ENCODE data around the gene TGM2.

The TGM2 gene

GRCh38 chr20:38131588-38132121 is 33.4 kb downstream of the TGM2 start:
- TF ChIP-seq TAF1 (IDR thresholded peaks at IDR 0.05; ENCODE audit: borderline replicate concordance, low read depth, low read length): no peak
- no peak for TF ChIP-seq POLR2AphosphoS5 (IDR thresholded peaks at IDR 0.05; ENCODE audit: low read depth, low read length)
- TF ChIP-seq POLR2A (IDR thresholded peaks at IDR 0.05; ENCODE audit: low read depth, low read length): no peak
- no peak for FAIRE-seq

GRCh38 chr20:38130687-38131587 is 34.1 kb downstream of the TGM2 start:
- FAIRE-seq: no peak
- DNase-seq (ENCODE audit: insufficient read length): no peak
- TF ChIP-seq POLR2AphosphoS5 (IDR thresholded peaks at IDR 0.05; ENCODE audit: low read depth, low read length) (no peak), POLR2A (IDR thresholded peaks at IDR 0.05; ENCODE audit: low read depth, low read length) (no peak), TAF1 (IDR thresholded peaks at IDR 0.05; ENCODE audit: borderline replicate concordance, low read depth, low read length) (no peak)

More at GRCh38 chr20:38131588-38132121, 33.4 kb downstream of the TGM2 start:
- no peak for DNase-seq (ENCODE audit: insufficient read length)

GRCh38 chr20:38129893-38130609 is 35.0 kb downstream of the TGM2 start:
- no peak for FAIRE-seq
- TF ChIP-seq POLR2AphosphoS5 (IDR thresholded peaks at IDR 0.05; ENCODE audit: low read depth, low read length) (no peak), POLR2A (IDR thresholded peaks at IDR 0.05; ENCODE audit: low read depth, low read length) (no peak), TAF1 (IDR thresholded peaks at IDR 0.05; ENCODE audit: borderline replicate concordance, low read depth, low read length) (no peak)
- DNase-seq (ENCODE audit: insufficient read length): no peak

GRCh38 chr20:38129248-38129865 is 35.7 kb downstream of the TGM2 start:
- DNase-seq (ENCODE audit: insufficient read length) (no peak), FAIRE-seq (no peak)
- TF ChIP-seq TAF1 (IDR thresholded peaks at IDR 0.05; ENCODE audit: borderline replicate concordance, low read depth, low read length): no peak
- no peak for TF ChIP-seq POLR2A (IDR thresholded peaks at IDR 0.05; ENCODE audit: low read depth, low read length)
- TF ChIP-seq POLR2AphosphoS5 (IDR thresholded peaks at IDR 0.05; ENCODE audit: low read depth, low read length): no peak

- TF ChIP-seq POLR2AphosphoS5 (IDR thresholded peaks at IDR 0.05; ENCODE audit: low read depth, low read length) (no peak), POLR2A (IDR thresholded peaks at IDR 0.05; ENCODE audit: low read depth, low read length) (no peak)
- FAIRE-seq: no peak
- DNase-seq (ENCODE audit: insufficient read length): no peak
Observed at GRCh38 chr20:38128691-38129090, 36.4 kb downstream of the TGM2 start.

GRCh38 chr20:38127920-38128528 is 37.0 kb downstream of the TGM2 start:
- TF ChIP-seq TAF1 (IDR thresholded peaks at IDR 0.05; ENCODE audit: borderline replicate concordance, low read depth, low read length) (no peak), POLR2A (IDR thresholded peaks at IDR 0.05; ENCODE audit: low read depth, low read length) (no peak), POLR2AphosphoS5 (IDR thresholded peaks at IDR 0.05; ENCODE audit: low read depth, low read length) (no peak)
- DNase-seq (ENCODE audit: insufficient read length) (no peak), FAIRE-seq (no peak)

- DNase-seq (ENCODE audit: insufficient read length) (no peak), FAIRE-seq (no peak)
- TF ChIP-seq TAF1 (IDR thresholded peaks at IDR 0.05; ENCODE audit: borderline replicate concordance, low read depth, low read length): no peak
- TF ChIP-seq POLR2AphosphoS5 (IDR thresholded peaks at IDR 0.05; ENCODE audit: low read depth, low read length): no peak
- no peak for TF ChIP-seq POLR2A (IDR thresholded peaks at IDR 0.05; ENCODE audit: low read depth, low read length)
Observed at GRCh38 chr20:38126932-38127621, 38.0 kb downstream of the TGM2 start.

GRCh38 chr20:38126146-38126921 is 38.7 kb downstream of the TGM2 start:
- DNase-seq (ENCODE audit: insufficient read length) (no peak), FAIRE-seq (no peak)
- no peak for TF ChIP-seq POLR2A (IDR thresholded peaks at IDR 0.05; ENCODE audit: low read depth, low read length)
- no peak for TF ChIP-seq TAF1 (IDR thresholded peaks at IDR 0.05; ENCODE audit: borderline replicate concordance, low read depth, low read length)
- no peak for TF ChIP-seq POLR2AphosphoS5 (IDR thresholded peaks at IDR 0.05; ENCODE audit: low read depth, low read length)

- no peak for TF ChIP-seq POLR2A (IDR thresholded peaks at IDR 0.05; ENCODE audit: low read depth, low read length)
- TF ChIP-seq POLR2AphosphoS5 (IDR thresholded peaks at IDR 0.05; ENCODE audit: low read depth, low read length): no peak
- TF ChIP-seq TAF1 (IDR thresholded peaks at IDR 0.05; ENCODE audit: borderline replicate concordance, low read depth, low read length): no peak
- no peak for DNase-seq (ENCODE audit: insufficient read length)
- no peak for FAIRE-seq
Observed at GRCh38 chr20:38125157-38126056, 39.7 kb downstream of the TGM2 start.
